ENCODE measurements around the gene LRRC61. TPM values are rescaled to one million over a fixed set of nuclear protein-coding genes. Genes with fewer than 3 reads are reported as not detected.

LRRC61 gene
- total RNA-seq, 1 donor from 2014 or later = not detected

DNA sequence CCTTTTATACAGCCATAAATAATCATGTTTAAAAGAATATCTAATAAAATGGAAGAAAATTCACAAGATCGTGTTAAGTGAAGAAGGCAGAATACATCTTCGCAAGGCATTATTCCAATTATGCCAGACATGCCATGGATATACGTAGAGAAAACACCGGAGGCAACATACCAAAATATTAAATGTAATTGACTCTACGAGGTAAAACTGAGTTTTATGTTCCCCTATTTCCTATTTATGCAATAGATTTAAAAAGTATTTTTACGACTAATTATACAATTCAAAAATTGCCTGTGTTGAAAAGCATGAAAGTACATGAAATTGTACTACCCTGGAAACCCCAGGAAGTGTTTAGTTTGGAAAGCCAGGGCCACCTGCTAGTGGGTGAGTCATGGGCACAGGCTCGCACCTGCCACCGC, 44.5 kb downstream of the LRRC61 start:
- DNase-seq (ENCODE audit: extremely low spot score, unreplicated experiment) = no peak
- Mint-ChIP-seq H3K4me1 (ENCODE audit: unreplicated experiment) (peaks cover 20% of the 10 kb centered on the region), H3K27ac (ENCODE audit: unreplicated experiment) (peak overlapping the region; percentile 95), H3K36me3 (ENCODE audit: unreplicated experiment) (peaks cover 5% of the 10 kb centered on the region), H3K27me3 (ENCODE audit: unreplicated experiment) (no peaks in the 10 kb centered on the region), H3K4me3 (ENCODE audit: unreplicated experiment) (peak overlapping the region; percentile 82), H3K9me3 (ENCODE audit: unreplicated experiment) (no peaks in the 10 kb centered on the region)
- TF ChIP-seq, protein P1, sequence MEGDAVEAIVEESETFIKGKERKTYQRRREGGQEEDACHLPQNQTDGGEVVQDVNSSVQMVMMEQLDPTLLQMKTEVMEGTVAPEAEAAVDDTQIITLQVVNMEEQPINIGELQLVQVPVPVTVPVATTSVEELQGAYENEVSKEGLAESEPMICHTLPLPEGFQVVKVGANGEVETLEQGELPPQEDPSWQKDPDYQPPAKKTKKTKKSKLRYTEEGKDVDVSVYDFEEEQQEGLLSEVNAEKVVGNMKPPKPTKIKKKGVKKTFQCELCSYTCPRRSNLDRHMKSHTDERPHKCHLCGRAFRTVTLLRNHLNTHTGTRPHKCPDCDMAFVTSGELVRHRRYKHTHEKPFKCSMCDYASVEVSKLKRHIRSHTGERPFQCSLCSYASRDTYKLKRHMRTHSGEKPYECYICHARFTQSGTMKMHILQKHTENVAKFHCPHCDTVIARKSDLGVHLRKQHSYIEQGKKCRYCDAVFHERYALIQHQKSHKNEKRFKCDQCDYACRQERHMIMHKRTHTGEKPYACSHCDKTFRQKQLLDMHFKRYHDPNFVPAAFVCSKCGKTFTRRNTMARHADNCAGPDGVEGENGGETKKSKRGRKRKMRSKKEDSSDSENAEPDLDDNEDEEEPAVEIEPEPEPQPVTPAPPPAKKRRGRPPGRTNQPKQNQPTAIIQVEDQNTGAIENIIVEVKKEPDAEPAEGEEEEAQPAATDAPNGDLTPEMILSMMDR (IDR thresholded peaks at IDR 0.05) = no peak

DNA sequence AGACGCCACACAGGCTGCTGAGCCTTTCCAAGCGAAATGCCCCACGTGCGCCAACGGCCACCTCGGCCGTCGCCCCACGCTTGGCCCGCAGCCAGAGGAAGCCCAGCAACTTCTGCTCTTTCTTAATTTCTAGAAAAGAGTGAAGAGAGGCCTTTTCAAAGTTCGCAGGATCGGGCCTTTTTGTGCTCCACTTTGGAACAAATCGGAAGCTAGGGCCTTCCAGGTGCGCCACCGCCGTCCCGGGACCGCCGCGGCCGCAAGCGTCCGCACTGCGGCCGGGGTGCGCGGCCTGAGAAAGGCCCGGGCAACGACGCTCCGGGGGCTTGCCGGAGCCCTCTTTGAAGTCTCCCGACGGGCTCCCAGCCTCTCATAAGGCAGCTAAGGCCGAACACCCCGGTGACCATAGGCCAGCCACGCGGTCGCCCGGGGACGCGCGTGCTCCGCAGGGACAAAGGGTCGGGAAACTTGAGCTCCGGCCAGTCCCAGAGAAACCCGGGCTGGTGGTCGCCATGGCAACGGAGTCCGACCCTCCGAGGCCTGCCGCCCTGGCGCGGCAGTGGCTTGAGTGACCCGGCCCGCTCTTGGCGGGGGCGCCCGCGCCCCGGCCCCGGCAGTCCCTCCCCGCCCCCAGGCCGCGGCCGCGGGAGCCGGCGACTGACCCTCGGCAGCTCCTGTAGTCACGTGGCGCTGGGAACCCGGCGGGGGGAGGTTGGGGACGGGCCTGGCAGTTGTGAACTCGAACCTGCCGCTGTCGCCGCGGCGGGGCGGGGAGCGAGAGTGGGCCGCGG, 45.1 kb downstream of the LRRC61 start, which contains the start of gene REPIN1:
TSS of gene REPIN1 (plus strand) at position 727 of the 788 bp plus-strand sequence. CDS start 890 bp downstream, outside the sequence.
- DNase-seq (ENCODE audit: extremely low spot score, unreplicated experiment) = peak; percentile 94
- no peaks in the 10 kb centered on the region for H3K9me3 Mint-ChIP-seq (ENCODE audit: unreplicated experiment)
- peaks cover 9% of the 10 kb centered on the region for H3K36me3 Mint-ChIP-seq (ENCODE audit: unreplicated experiment)
- H3K27ac Mint-ChIP-seq (ENCODE audit: unreplicated experiment) = peak within 1 kb of the TSS; percentile 95
- H3K4me1 Mint-ChIP-seq (ENCODE audit: unreplicated experiment) = peaks cover 20% of the 10 kb centered on the region
- H3K4me3 Mint-ChIP-seq (ENCODE audit: unreplicated experiment) = peak within 1 kb of the TSS; percentile 95
- TF ChIP-seq, protein P1 (IDR thresholded peaks at IDR 0.05) = no peak
- no peaks in the 10 kb centered on the region for H3K27me3 Mint-ChIP-seq (ENCODE audit: unreplicated experiment)

GRCh38 chr7:150368884-150369747, 46.0 kb downstream of the LRRC61 start:
- Mint-ChIP-seq H3K36me3 (ENCODE audit: unreplicated experiment) (peaks cover 15% of the 10 kb centered on the region), H3K9me3 (ENCODE audit: unreplicated experiment) (no peaks in the 10 kb centered on the region), H3K4me1 (ENCODE audit: unreplicated experiment) (peaks cover 22% of the 10 kb centered on the region), H3K4me3 (ENCODE audit: unreplicated experiment) (peak overlapping the region; percentile 95), H3K27ac (ENCODE audit: unreplicated experiment) (peak overlapping the region; percentile 95), H3K27me3 (ENCODE audit: unreplicated experiment) (no peaks in the 10 kb centered on the region)
- TF ChIP-seq, protein P1 (IDR thresholded peaks at IDR 0.05) = no peak
- DNase-seq (ENCODE audit: extremely low spot score, unreplicated experiment) = no peak

GRCh38 chr7:150369748-150370501, 46.8 kb downstream of the LRRC61 start:
- H3K4me3 Mint-ChIP-seq (ENCODE audit: unreplicated experiment) = peak overlapping the region; percentile 95
- DNase-seq (ENCODE audit: extremely low spot score, unreplicated experiment) = no peak
- H3K36me3 Mint-ChIP-seq (ENCODE audit: unreplicated experiment) = peaks cover 19% of the 10 kb centered on the region
- no peaks in the 10 kb centered on the region for H3K9me3 Mint-ChIP-seq (ENCODE audit: unreplicated experiment)
- peak overlapping the region; percentile 95 for H3K27ac Mint-ChIP-seq (ENCODE audit: unreplicated experiment)
- peaks cover 22% of the 10 kb centered on the region for H3K4me1 Mint-ChIP-seq (ENCODE audit: unreplicated experiment)
- no peaks in the 10 kb centered on the region for H3K27me3 Mint-ChIP-seq (ENCODE audit: unreplicated experiment)
- TF ChIP-seq, protein P1 (IDR thresholded peaks at IDR 0.05) = no peak
